Caco-2 (cell line): ENCODE measurements around the gene INPP5D. TPM values are rescaled to one million over a fixed set of nuclear protein-coding genes. Genes with fewer than 3 reads are reported as not detected.
A peak's percentile ranks its signal among the peaks of the same experiment; 100 is the strongest.

Source experiments
- BruUV-seq: library from RNA; stranded (reverse); fragments of 400-500 nt; replicated peaks from 2 replicates; lab custom pipeline; 2021; lab: Mats Ljungman, UMichigan
- CTCF ChIA-PET: fragments of 300-600 bp; sonication (Branson Sonifier 250); formaldehyde crosslinking; loops from one replicate; lab custom pipeline; 2022; ENCODE audit warnings: antibody characterized with exemption; lab: Charles Lee
- POLR2A ChIA-PET: fragments of 300-600 bp; sonication (Branson Sonifier 250); formaldehyde crosslinking; loops from one replicate; lab custom pipeline; 2022; ENCODE audit warnings: antibody characterized with exemption; lab: Charles Lee
- DNase-seq, 2 experiments: peaks; one replicate each; pipeline versions ENCODE4 v3.0.0 to v3.0.0-alpha.2; 2020 to 2022
- H3K27me3 ChIP-seq: replicated peaks from 2 replicates; pipeline ENCODE4 v1.6.0; 2011; ENCODE audit warnings: low read length; ENCODE audit not compliant: control insufficient read depth, insufficient read depth
- H3K36me3 ChIP-seq: 2 replicates; pipeline ENCODE4 v1.5.1; 2011; ENCODE audit warnings: low read length; ENCODE audit not compliant: control insufficient read depth, insufficient read depth
- H3K4me1 ChIP-seq: fragments of 250-450 bp; sonication (Bioruptor Pico); 2 replicates; pipeline ENCODE4 v1.5.1; 2020; ENCODE audit warnings: mild to moderate bottlenecking
- H3K4me3 ChIP-seq: 2 replicates; pipeline ENCODE4 v1.5.1; 2011; ENCODE audit warnings: low read depth, mild to moderate bottlenecking, control low read depth, low read length
- H3K9me3 ChIP-seq: fragments of 250-450 bp; sonication (Bioruptor Pico); 2 replicates; pipeline ENCODE4 v1.5.1; 2020; ENCODE audit warnings: mild to moderate bottlenecking, moderate library complexity
- H3K27ac Mint-ChIP-seq: one replicate; pipeline ENCODE4 v1.8.0; 2022; ENCODE audit warnings: mixed read lengths; ENCODE audit not compliant: unreplicated experiment
- H3K27me3 Mint-ChIP-seq: one replicate; pipeline ENCODE4 v1.8.0; 2022; ENCODE audit warnings: mixed read lengths; ENCODE audit not compliant: insufficient read depth, unreplicated experiment
- H3K36me3 Mint-ChIP-seq: one replicate; pipeline ENCODE4 v1.8.0; 2022; ENCODE audit warnings: mild to moderate bottlenecking, mixed read lengths; ENCODE audit not compliant: insufficient read depth, unreplicated experiment
- H3K4me1 Mint-ChIP-seq: one replicate; pipeline ENCODE4 v1.8.0; 2022; ENCODE audit warnings: low read depth, mixed read lengths; ENCODE audit not compliant: unreplicated experiment
- H3K4me3 Mint-ChIP-seq: one replicate; pipeline ENCODE4 v1.8.0; 2022; ENCODE audit warnings: mild to moderate bottlenecking, moderate library complexity, mixed read lengths; ENCODE audit not compliant: unreplicated experiment
- H3K9me3 Mint-ChIP-seq: one replicate; pipeline ENCODE4 v1.8.0; 2022; ENCODE audit warnings: mixed read lengths; ENCODE audit not compliant: unreplicated experiment
- CTCF ChIP-seq, 2 experiments: fragments of 200-600 bp in 1 of 2; IDR thresholded peaks; 1 replicate in 1 of 2; 2 replicates in 1 of 2; pipeline versions ENCODE4 v1.5.1 to v1.8.0; 2011 to 2022; ENCODE audit warnings: antibody characterized with exemption in 1 of 2, control low read depth in 1 of 2, inconsistent platforms in 1 of 2, low read depth in 1 of 2, low read length in 1 of 2, mild to moderate bottlenecking in 1 of 2, moderate library complexity in 1 of 2; ENCODE audit not compliant: insufficient read depth in 1 of 2, severe bottlenecking in 1 of 2, unreplicated experiment in 1 of 2
- intact Hi-C: fragments of 100-400 bp; cut with micrococcal nuclease; formaldehyde crosslinking; loops from one replicate; pipeline ENCODE4 v1.10.0; 2022; ENCODE audit not compliant: unreplicated experiment
- total RNA-seq: library from RNA; stranded (reverse); gene quantifications from 2 replicates; pipeline ENCODE4 v1.2.3, GENCODE V29; 2022

INPP5D gene
- total RNA-seq, 1 experiment from 2014 or later = not detected

GRCh38 chr2:233060980-233061590, 943 bp downstream of the INPP5D start:
- H3K4me1 ChIP-seq = no peaks in the 10 kb centered on the region
- no peak for DNase-seq
- no peaks in the 10 kb centered on the region for H3K27me3 Mint-ChIP-seq
- H3K27me3 ChIP-seq = no peaks in the 10 kb centered on the region
- CTCF ChIA-PET = interaction anchor here (0.6 to 0.7 kb wide), 2 partner anchors 8 to 131 kb away, joined by 3 read pairs; no protein-coding TSS in a partner anchor
- H3K9me3 Mint-ChIP-seq = no peaks in the 10 kb centered on the region
- no peaks in the 10 kb centered on the region for H3K4me1 Mint-ChIP-seq
- no TSS peak for BruUV-seq
- H3K4me3 Mint-ChIP-seq = no peak overlapping the region
- H3K27ac Mint-ChIP-seq = no peak overlapping the region
- no peak overlapping the region for H3K4me3 ChIP-seq
- H3K36me3 ChIP-seq = no peaks in the 10 kb centered on the region
- H3K36me3 Mint-ChIP-seq = no peaks in the 10 kb centered on the region
- POLR2A ChIA-PET = no interaction called here
- intact Hi-C loops = no loop called here
- no peak for TF ChIP-seq CTCF (IDR thresholded peaks at IDR 0.05; ENCODE audit: insufficient read depth in 1 of 2, low read depth in 1 of 2, low read length in 1 of 2, severe bottlenecking in 1 of 2, unreplicated experiment in 1 of 2)
- no peaks in the 10 kb centered on the region for H3K9me3 ChIP-seq

GRCh38 chr2:233061591-233062450, 1.7 kb downstream of the INPP5D start:
- Histone ChIP-seq H3K27me3 (no peaks in the 10 kb centered on the region; the same call in 1 of the 2 replicates), H3K4me1 (no peaks in the 10 kb centered on the region), H3K36me3 (no peaks in the 10 kb centered on the region), H3K4me3 (no peak overlapping the region), H3K9me3 (no peaks in the 10 kb centered on the region)
- Mint-ChIP-seq H3K9me3 (no peaks in the 10 kb centered on the region), H3K27ac (no peak overlapping the region), H3K27me3 (no peaks in the 10 kb centered on the region), H3K4me1 (no peaks in the 10 kb centered on the region), H3K36me3 (no peaks in the 10 kb centered on the region), H3K4me3 (no peak overlapping the region)
- CTCF ChIA-PET = no interaction called here
- peak in 1 of 2 experiments; percentile 14 for DNase-seq
- TF ChIP-seq CTCF (IDR thresholded peaks at IDR 0.05; ENCODE audit: insufficient read depth in 1 of 2, low read depth in 1 of 2, low read length in 1 of 2, severe bottlenecking in 1 of 2, unreplicated experiment in 1 of 2) = peak in 1 of 2 experiments; percentile 19
- intact Hi-C loops = no loop called here
- POLR2A ChIA-PET = no interaction called here
- no TSS peak for BruUV-seq

DNA sequence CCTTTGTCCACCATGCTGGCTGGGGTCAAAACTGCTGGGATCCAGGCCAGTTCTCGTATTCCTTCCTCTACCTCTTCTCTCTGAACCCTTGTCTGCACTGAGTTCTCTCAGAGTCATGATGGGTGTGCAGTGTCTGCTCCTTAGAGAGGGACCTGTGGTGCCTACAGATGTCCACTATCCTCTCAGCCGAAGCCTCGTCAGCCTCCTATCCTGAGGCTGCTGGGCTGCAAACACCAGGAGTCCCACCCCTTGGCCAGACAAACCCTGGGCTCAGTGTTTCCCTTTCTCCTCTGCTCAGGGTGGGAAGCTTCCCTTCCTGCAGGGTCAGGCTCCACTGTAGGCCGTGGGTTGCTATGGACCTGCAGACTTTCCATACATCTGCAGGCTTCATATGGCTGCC, 2.3 kb downstream of the INPP5D start:
- H3K36me3 ChIP-seq = no peaks in the 10 kb centered on the region
- Mint-ChIP-seq H3K9me3 (no peaks in the 10 kb centered on the region), H3K27ac (no peak overlapping the region), H3K4me1 (no peaks in the 10 kb centered on the region), H3K36me3 (no peaks in the 10 kb centered on the region), H3K27me3 (no peaks in the 10 kb centered on the region), H3K4me3 (no peak overlapping the region)
- DNase-seq = no peak
- BruUV-seq = no TSS peak
- TF ChIP-seq CTCF (IDR thresholded peaks at IDR 0.05; ENCODE audit: insufficient read depth in 1 of 2, low read depth in 1 of 2, low read length in 1 of 2, severe bottlenecking in 1 of 2, unreplicated experiment in 1 of 2) = no peak
- no peaks in the 10 kb centered on the region; the same call in 1 of the 2 replicates for H3K27me3 ChIP-seq
- ChIA-PET POLR2A (no interaction called here), CTCF (no interaction called here)
- H3K4me3 ChIP-seq = no peak overlapping the region
- H3K9me3 ChIP-seq = no peaks in the 10 kb centered on the region
- intact Hi-C loops = no loop called here
- no peaks in the 10 kb centered on the region for H3K4me1 ChIP-seq
